ENCODE results near the gene ANKRD16. TPM values are rescaled to one million over a fixed set of nuclear protein-coding genes. Genes with fewer than 3 reads are reported as not detected.

Gene ANKRD16
- total RNA-seq, 4 donors from 2014 or later = 9.0 to 23.3 (median 16.6) TPM

DNA sequence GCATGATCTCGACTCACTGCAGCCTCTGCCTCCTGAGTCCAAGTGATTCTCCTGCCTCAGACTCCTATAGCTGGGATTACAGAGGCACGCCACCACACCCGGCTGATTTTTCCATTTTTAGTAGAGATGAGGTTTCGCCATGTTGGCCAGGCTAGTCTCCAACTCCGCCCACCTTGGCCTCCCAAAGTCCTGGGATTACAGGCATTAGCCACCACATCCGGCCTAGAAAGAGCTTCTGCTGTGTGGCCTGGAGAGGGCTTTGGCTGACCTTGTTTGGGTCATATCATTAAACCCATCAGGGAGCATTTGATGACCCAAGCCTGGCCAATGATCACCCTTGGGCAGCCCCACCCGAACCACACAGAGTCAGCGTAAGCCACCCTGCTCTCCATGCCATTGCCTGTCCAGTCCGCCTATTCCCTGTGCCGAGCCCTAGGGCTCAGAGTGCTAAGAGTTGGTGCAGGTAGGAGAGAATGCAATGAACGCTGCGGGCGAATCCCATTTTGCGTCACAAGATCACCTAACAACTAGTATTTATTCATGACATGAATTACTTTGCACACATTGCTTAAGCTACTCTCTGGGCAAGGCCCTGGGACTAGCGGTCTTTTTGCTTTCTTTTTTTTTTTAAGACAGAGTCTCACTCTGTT is 54.1 kb downstream of the ANKRD16 start:
- intact Hi-C loops (cut with DNase I; ENCODE audit: low total_unique reads) = no loop called here
- no peak for DNase-seq (ENCODE audit: low spot score in 2 of 2)
- TF ChIP-seq POLR2A (IDR thresholded peaks at IDR 0.05) = no peak
- TF ChIP-seq, protein P1, sequence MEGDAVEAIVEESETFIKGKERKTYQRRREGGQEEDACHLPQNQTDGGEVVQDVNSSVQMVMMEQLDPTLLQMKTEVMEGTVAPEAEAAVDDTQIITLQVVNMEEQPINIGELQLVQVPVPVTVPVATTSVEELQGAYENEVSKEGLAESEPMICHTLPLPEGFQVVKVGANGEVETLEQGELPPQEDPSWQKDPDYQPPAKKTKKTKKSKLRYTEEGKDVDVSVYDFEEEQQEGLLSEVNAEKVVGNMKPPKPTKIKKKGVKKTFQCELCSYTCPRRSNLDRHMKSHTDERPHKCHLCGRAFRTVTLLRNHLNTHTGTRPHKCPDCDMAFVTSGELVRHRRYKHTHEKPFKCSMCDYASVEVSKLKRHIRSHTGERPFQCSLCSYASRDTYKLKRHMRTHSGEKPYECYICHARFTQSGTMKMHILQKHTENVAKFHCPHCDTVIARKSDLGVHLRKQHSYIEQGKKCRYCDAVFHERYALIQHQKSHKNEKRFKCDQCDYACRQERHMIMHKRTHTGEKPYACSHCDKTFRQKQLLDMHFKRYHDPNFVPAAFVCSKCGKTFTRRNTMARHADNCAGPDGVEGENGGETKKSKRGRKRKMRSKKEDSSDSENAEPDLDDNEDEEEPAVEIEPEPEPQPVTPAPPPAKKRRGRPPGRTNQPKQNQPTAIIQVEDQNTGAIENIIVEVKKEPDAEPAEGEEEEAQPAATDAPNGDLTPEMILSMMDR (IDR thresholded peaks at IDR 0.05) = no peak
- H3K4me3 ChIP-seq (ENCODE audit: low read depth, poor library complexity, severe bottlenecking) = no peak overlapping the region
- WGBS, 2 donors = 93 to 95% methylated on average over 15 of the region's 15 CpGs

DNA sequence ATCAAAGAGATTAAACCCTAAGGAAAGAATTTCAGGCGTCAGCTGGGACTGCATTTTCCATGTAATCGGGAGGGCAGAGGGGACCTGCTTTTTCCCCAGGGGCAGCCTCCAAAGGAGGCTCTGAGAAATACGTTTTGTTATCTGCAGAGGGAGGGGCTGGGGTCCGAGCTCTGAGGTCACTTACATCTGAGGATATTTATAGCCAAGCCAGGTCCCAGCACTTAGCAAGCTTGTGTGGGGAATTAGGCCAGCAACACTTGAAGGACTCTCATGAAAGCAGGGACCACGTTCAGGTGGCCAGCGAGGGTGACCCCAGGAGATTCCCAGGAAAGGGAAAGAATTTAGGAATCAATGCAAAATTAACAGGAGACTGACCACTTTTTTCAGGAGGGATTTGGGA is 55.9 kb downstream of the ANKRD16 start:
- 60 to 64% methylated on average over 6 of the region's 6 CpGs for WGBS, 2 donors
- intact Hi-C loops (cut with DNase I; ENCODE audit: low total_unique reads) = no loop called here
- no peak for DNase-seq (ENCODE audit: low spot score in 2 of 2)
- no peak for TF ChIP-seq POLR2A (IDR thresholded peaks at IDR 0.05)
- TF ChIP-seq, protein P1 (IDR thresholded peaks at IDR 0.05) = no peak
- no peak overlapping the region for H3K4me3 ChIP-seq (ENCODE audit: low read depth, poor library complexity, severe bottlenecking)

DNA sequence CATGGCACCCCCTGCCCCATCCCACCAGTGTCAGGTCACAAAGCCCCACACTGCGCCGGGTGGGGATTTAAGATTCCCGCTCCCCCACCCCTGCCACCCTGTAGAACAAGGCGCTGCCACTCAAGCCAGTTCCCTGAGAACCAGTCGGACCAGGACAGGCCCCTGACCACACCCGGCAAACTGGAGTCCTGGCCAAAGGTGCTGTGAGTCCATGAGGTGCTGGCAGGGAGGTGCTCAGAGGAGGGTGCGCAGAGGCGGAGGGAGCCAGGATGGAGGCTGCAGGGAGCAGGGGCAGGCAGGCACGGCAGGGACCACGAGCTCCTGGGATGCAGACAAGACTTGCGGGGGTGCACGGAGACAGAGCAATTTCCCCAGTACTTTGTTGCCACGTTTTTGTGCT is 56.7 kb downstream of the ANKRD16 start:
- TF ChIP-seq, protein P1 (IDR thresholded peaks at IDR 0.05) = no peak
- no peak for TF ChIP-seq POLR2A (IDR thresholded peaks at IDR 0.05)
- DNase-seq (ENCODE audit: low spot score in 2 of 2) = peak in 1 of 2 donors; percentile 34
- 51 to 54% methylated on average over 10 to 12 of the region's 13 CpGs for WGBS, 2 donors
- H3K4me3 ChIP-seq (ENCODE audit: low read depth, poor library complexity, severe bottlenecking) = no peak overlapping the region
- intact Hi-C loops (cut with DNase I; ENCODE audit: low total_unique reads) = no loop called here

DNA sequence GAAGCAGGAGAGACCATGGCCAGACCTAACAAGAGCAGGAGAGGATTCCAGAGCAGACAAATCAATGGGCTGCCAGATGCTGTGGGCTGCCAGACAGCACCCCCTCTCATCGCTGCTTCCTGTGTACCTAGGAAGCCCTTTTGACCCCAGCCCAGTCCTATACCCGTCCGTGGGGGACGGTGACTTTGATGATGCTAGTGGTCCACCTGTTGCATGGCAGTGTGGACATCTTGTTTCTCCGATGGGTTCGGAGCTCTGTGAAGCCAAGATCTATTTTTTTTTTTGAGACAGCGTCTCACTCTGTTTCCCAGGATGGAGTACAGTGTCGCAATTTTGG is 58.3 kb downstream of the ANKRD16 start:
- DNase-seq (ENCODE audit: low spot score in 2 of 2) = no peak
- WGBS, 2 donors = 88 to 97% methylated on average over 8 of the region's 8 CpGs
- H3K4me3 ChIP-seq (ENCODE audit: low read depth, poor library complexity, severe bottlenecking) = no peak overlapping the region
- intact Hi-C loops (cut with DNase I; ENCODE audit: low total_unique reads) = no loop called here
- TF ChIP-seq, protein P1 (IDR thresholded peaks at IDR 0.05) = no peak
- no peak for TF ChIP-seq POLR2A (IDR thresholded peaks at IDR 0.05)

DNA sequence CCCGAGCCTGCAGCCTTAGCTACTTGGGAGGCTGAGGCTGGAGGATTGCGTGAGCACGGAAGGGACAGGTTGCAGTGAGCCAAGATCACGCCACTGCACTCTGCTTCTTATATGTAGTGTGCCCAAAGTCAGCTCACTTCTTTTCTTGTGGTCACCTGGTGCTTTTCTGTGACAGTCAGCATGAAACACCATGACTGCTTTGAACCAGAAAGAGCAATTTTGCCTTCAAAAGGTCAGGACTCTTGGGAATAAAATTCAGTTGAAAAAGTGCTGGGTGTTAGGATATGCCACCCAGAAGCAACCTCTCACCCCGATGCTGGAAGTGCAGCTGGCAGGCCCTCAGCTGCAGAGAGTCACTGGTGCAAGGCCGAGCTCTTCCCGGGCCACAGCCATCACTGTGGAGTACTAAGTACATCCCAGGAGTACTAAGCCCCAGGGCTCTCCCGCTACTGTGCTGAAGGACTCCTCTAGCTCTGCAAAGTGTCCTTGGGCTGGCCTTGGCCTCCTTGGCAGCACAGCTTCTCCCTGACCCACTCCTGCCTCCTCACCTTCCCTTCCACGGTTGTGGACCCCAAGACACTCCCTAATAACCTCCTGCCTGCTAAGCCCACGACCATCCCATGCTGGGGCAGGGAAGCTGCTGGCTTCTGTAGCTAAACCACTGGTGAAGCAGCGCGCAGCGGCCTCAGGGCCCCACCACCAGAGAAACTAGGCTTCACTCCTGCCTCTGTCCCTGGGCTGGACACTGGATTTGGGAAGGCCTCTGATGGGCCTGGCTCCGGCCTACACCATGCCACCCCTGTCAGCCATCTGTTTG is 58.9 kb downstream of the ANKRD16 start:
- TF ChIP-seq, protein P1 (IDR thresholded peaks at IDR 0.05) = no peak
- TF ChIP-seq POLR2A (IDR thresholded peaks at IDR 0.05) = no peak
- intact Hi-C loops (cut with DNase I; ENCODE audit: low total_unique reads) = no loop called here
- DNase-seq (ENCODE audit: low spot score in 2 of 2) = no peak
- H3K4me3 ChIP-seq (ENCODE audit: low read depth, poor library complexity, severe bottlenecking) = no peak overlapping the region
- WGBS, 2 donors = 90% methylated on average over 13 to 14 of the region's 14 CpGs
